SK-N-MC (cell line): ENCODE data around the gene MMP25.

Experiments used
- EZH2 ChIP-seq: fragments of 200-600 bp; sonication (generic); IDR thresholded peaks from one replicate; pipeline ENCODE4 v1.6.1; 2017; ENCODE audit warnings: antibody characterized with exemption
- FOXP2 ChIP-seq: optimal IDR thresholded peaks from 2 replicates; pipeline ENCODE3; 2011; ENCODE audit warnings: mild to moderate bottlenecking, moderate library complexity; ENCODE audit not compliant: insufficient read depth; ENCODE audit errors: extremely low read length, control extremely low read depth

GRCh38 chr16:3088925-3089716 lies 42.8 kb downstream of the MMP25 start:
- TF ChIP-seq FOXP2, result no peak
- no peak for TF ChIP-seq EZH2
